ENCODE results near the gene MCF2L2.

Gene MCF2L2

GRCh38 chr3:183227586-183227985, 200.8 kb downstream of the MCF2L2 start:
- no peak for DNase-seq

- no peak for DNase-seq
Observed at GRCh38 chr3:183226333-183226890, 202.0 kb downstream of the MCF2L2 start.

- peak in 2 of 5 experiments; percentile 4 to 94 for DNase-seq
Observed at GRCh38 chr3:183224180-183224970, 204.0 kb downstream of the MCF2L2 start.

- peak in 1 of 5 experiments; percentile 19 for DNase-seq
Observed at GRCh38 chr3:183222631-183223235, 205.7 kb downstream of the MCF2L2 start.

DNA sequence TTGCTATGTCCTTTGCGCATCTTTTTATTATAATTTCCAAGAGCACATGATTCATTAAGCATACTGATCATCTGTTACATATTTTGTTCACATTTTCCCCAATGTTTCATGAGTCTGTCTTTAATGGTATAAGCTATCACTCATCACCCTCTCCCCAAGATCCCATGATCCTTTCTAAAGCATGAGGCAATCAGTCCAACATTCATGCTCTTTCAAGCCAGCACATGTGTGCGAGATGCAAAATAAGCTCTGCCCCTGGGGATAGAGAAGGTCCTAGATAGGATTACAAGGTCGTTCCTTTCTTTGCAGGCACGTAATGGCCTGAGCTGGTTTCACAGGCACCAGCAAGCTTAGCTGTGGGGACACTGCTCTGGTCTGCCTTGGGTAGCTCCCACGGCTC, 207.6 kb downstream of the MCF2L2 start:
- DNase-seq = no peak

DNA sequence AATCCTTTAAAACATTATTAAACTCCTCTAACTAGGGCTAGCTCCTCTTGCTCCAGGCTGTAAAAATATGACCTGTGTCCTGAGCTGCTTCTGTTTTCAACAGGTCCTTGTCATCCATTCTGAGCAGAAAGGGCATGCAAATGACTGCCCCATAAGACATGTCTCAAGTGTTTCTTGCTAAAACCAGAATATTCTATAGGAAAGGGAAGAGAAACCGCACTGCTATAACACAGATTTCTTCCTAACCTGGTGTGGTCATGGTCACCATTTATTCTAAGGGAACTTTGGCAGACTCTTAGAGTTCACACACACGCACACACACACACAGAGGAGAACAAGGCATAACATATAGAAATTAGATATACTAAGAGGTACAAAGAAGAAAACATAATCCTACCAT, 209.6 kb downstream of the MCF2L2 start:
- peak in 1 of 5 experiments; percentile 60 for DNase-seq

DNA sequence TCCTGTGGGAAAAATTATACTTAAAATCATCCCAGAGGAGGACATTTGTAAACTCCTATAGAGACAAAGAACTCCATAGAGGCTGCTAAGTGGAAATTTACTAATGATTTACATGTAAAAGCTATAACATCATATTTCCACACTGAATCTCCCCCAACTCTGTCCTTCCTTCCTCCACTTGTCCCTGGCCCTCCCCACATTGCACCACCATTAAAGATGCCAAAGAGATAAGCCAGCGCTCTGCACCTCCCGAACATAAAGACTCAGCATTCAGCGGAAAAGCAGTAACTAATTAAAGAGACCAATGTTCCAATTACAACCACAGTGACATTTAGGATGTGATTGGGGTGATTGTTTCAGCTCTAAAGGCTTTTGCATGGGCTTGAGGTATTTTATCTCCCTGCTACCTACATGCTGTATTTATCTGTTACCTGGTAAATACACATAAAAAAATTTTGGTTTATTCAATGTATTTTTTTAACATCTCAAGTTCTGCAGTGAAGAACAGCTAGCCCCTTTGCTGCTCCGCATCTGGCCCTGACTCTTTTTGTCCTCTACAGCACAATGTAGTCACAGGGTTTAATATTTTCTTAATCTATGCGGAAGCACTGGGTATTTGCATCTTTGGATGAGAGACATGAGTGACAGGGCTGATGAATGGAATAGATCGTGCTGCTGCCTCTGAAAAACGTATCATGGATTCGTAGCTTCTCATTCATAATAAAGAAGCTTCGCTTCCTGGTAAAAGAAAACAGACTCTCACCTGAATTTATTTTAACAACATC, 210.7 kb downstream of the MCF2L2 start:
- no peak for DNase-seq

DNA sequence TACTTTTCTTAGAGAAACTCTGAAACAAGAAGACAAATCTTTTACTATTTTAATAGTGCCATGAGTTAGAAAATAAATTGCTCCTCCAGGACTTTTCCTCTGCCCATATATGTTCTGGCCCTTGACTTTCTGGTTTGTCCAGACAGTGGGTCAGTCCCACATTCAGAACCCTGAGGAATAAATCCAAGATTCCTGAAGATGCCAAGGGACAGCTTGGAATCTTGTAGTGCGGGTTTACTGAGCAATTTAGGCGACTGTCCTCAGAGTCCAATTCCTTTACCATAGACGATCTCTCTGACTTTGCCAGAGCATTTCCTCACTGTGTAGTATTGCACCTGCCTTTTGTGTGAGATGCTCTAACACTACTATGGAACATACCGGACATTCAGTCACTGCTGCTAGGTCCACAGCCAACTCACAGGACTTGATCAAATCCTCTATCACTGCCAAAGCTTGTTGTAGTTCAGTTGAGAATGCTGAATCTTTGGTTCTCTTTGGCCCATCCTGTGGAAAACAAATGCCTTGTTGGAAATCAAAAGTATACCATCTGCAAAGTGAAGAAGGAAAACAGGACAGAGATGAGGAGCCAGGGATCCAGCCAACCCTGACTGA, 212.7 kb downstream of the MCF2L2 start:
- DNase-seq = no peak

DNA sequence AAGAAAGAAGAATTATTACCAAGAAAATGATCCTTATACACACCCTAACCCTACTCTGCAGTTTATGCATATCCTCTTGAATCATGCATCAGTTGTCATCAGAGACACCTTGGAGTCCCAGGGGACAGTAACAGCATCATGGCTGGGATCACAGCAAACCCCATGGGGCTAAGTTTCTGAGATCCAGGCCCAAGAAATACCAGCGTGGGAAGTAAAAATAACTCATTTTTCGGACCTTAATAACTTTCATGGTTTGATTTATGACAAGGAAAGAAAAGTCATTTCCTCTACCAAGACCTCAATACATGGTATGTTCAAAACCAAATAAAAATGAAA, 214.2 kb downstream of the MCF2L2 start:
- DNase-seq = no peak

GRCh38 chr3:183213415-183214276, 214.8 kb downstream of the MCF2L2 start:
- no peak for DNase-seq

DNA sequence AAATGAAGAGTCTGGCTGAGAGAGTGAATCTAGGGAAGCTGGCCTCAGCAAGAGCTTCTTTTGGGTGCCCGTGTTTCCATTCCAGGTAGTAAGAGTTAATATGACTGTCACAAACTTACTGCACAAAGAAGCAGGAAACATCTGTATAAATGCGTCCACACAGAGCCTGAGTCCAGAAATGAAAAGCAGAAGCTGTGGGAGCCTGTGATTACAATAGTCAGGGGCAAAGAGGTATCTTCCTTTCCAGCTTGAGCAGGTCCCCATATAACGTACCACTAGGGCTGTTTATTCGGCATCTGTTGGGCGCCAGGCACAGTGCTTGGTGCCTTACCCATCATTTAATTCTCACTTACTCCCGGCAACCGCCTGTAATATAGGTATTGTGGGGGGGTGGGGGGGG, 215.9 kb downstream of the MCF2L2 start:
- no peak for DNase-seq

GRCh38 chr3:183212096-183212495, 216.3 kb downstream of the MCF2L2 start:
- DNase-seq = no peak

GRCh38 chr3:183211352-183211751, 217.1 kb downstream of the MCF2L2 start:
- no peak for DNase-seq

GRCh38 chr3:183210862-183211341, 217.5 kb downstream of the MCF2L2 start:
- no peak for DNase-seq

GRCh38 chr3:183210341-183210740, 218.1 kb downstream of the MCF2L2 start:
- DNase-seq = no peak

GRCh38 chr3:183208800-183209199, 219.6 kb downstream of the MCF2L2 start:
- no peak for DNase-seq

GRCh38 chr3:183208260-183208659, 220.2 kb downstream of the MCF2L2 start:
- peak in 1 of 5 experiments; percentile 12 for DNase-seq

DNA sequence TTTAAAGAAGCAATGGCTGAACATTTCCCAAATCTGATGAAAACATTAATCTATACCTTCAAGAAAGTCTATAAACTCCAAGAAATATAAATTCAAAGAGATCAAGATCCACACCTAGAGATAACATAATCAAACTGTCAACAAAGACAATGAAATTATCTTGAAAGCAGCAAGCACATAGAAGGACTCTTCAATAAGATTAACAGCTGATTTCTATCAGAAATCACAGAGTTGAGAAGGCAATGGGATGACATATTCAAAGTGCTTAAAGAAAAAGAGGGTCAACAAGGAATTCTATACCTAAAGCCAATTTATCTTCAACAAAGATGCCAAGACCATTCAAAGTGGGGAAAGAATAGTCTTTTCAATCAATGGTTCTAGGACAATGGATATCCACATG, 224.7 kb downstream of the MCF2L2 start:
- DNase-seq = no peak

GRCh38 chr3:183202004-183202722, 226.3 kb downstream of the MCF2L2 start:
- peak in 1 of 5 experiments; percentile 84 for DNase-seq

DNA sequence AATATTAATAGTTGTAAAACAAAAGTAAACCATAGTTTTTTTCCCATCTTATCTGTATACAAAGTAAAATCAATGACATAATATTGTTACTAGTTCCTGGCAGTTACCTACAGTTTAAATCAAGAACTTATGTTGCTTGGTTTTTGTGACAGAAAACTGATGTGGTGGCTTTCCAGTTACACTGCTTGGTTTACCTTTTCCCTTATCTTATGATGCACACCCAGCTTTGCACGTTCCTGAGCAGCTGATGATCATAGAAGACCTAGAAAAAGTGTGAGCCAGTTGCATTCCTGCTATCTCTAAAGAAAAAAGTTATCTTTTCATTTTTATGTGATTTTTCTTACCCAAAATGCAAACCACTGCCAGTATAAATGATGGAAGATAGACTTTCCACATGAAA, 229.5 kb downstream of the MCF2L2 start:
- DNase-seq = peak in 1 of 5 experiments; percentile 18

GRCh38 chr3:183197734-183198133, 230.7 kb downstream of the MCF2L2 start:
- no peak for DNase-seq

All from T-helper 2 cell (primary cell).